ENCODE results near the gene ALDOC.
"Not testable (repeated sequence)": the region's sequence is repeated elsewhere in the genome, so short reads cannot be mapped to it uniquely, and the experiment has no call there.

The ALDOC gene

GRCh38 chr17:28580959-28581358 lies 4.3 kb upstream of the ALDOC start:
- no peak for DNase-seq

GRCh38 chr17:28579526-28579925 lies 2.8 kb upstream of the ALDOC start:
- DNase-seq: no peak

- DNase-seq: no peak
Observed at GRCh38 chr17:28578246-28579195, 1.8 kb upstream of the ALDOC start.

- no peak for DNase-seq
Observed at GRCh38 chr17:28577466-28577824, 750 bp upstream of the ALDOC start.

- not testable (repeated sequence) for DNase-seq
Observed at GRCh38 chr17:28576016-28576415, 679 bp downstream of the ALDOC start.

- no peak for DNase-seq
Observed at GRCh38 chr17:28575126-28575795, 1.4 kb downstream of the ALDOC start.

- no peak for DNase-seq
Observed at GRCh38 chr17:28574526-28574925, 2.2 kb downstream of the ALDOC start.

- DNase-seq: no peak
Observed at GRCh38 chr17:28573966-28574480, 2.7 kb downstream of the ALDOC start.

GRCh38 chr17:28573521-28573920 lies 3.2 kb downstream of the ALDOC start:
- DNase-seq: no peak

GRCh38 chr17:28573040-28573380 lies 3.7 kb downstream of the ALDOC start:
- DNase-seq: no peak

GRCh38 chr17:28572259-28573039 lies 4.2 kb downstream of the ALDOC start:
- DNase-seq: no peak

GRCh38 chr17:28571361-28572122 lies 5.2 kb downstream of the ALDOC start, which contains the start of gene PIGS:
Gene PIGS (minus strand): TSS chr17:28571524. CDS start chr17:28571496, 28 bp downstream.
- peak; percentile 98 for DNase-seq

GRCh38 chr17:28570716-28571360 lies 5.9 kb downstream of the ALDOC start:
- peak; percentile 9 to 53 for DNase-seq

GRCh38 chr17:28569446-28569845 lies 7.2 kb downstream of the ALDOC start:
- DNase-seq: no peak

- DNase-seq: peak; percentile 84 to 86
Observed at GRCh38 chr17:28567604-28568003, 9.1 kb downstream of the ALDOC start.

GRCh38 chr17:28563475-28563874 lies 13.2 kb downstream of the ALDOC start:
- DNase-seq: no peak

- no peak for DNase-seq
Observed at GRCh38 chr17:28555022-28555421, 21.7 kb downstream of the ALDOC start.

GRCh38 chr17:28554565-28554964 lies 22.1 kb downstream of the ALDOC start:
- no peak for DNase-seq

GRCh38 chr17:28553000-28553505 lies 23.6 kb downstream of the ALDOC start:
- DNase-seq: no peak

GRCh38 chr17:28552176-28552999 lies 24.3 kb downstream of the ALDOC start, which contains the start of gene UNC119:
Gene UNC119 (minus strand): TSS chr17:28552624. CDS start chr17:28552557, 67 bp downstream.
- peak; percentile 62 to 76 for DNase-seq
